ENCODE measurements around the gene ZNRF4.
A peak's percentile ranks its signal among the peaks of the same experiment; 100 is the strongest.
"Not testable (repeated sequence)": the region's sequence is repeated elsewhere in the genome, so short reads cannot be mapped to it uniquely, and the experiment has no call there.

Gene ZNRF4

DNA sequence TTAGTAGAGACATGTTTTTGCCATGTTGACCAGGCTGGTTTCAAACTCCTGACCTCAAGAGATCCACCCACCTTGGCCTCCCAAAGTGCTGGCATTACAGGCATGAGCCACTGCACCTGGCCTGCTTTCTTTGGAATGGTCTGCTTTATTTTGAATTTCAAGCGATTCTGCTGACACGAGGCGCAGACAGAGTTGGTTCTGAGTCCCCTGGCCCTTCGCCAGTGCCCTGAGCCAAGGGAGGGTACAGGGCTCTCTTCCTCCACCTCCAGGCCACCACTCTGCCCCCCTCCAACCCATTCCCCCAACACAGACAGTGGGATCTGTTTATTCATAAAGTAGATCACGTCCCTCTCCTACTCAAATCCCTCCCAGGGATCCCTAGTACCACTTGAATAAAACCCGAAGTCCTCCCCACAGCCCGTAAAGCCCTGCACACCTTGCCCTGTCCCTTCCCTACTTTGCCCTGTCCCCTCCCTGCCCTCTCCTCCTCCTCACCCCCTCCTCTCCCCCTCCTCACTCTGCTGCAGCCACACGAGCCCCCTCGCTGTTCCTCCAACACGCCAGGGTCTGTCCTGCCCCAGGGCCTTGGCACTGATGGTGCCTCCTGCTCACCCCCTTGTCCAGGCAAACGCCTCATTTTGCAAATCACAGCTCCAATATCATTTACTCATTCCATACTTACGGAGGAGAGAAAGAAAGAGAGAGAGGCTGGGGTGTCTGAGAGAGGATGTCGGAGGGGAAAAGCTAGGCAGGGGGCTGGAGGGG is 22.4 kb downstream of the ZNRF4 start:
- DNase-seq = no peak

- DNase-seq = no peak
Measured at GRCh38 chr19:5478241-5478924, 23.2 kb downstream of the ZNRF4 start.

- no peak for DNase-seq
Measured at GRCh38 chr19:5478925-5479588, 23.8 kb downstream of the ZNRF4 start.

DNA sequence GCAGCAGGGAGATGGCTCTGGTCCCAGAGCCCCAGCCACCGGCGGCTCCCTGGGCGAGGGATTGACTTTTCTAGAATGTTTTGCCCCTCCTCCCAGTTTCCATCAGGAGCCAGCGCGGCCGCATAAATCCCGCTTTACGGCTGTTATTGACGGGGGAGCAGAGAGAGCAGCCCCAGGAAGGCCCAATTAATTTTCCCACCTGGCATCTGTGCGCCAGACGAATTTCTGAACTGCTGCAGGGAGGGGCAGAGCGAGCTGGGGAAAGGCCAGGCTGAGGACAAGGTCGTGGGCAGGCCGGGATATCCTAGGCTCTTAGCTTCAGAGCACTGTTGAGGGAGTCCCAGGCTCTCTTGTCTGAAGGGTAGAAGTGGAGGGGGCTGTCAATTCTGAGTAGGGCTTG is 24.7 kb downstream of the ZNRF4 start:
- no peak for DNase-seq

DNA sequence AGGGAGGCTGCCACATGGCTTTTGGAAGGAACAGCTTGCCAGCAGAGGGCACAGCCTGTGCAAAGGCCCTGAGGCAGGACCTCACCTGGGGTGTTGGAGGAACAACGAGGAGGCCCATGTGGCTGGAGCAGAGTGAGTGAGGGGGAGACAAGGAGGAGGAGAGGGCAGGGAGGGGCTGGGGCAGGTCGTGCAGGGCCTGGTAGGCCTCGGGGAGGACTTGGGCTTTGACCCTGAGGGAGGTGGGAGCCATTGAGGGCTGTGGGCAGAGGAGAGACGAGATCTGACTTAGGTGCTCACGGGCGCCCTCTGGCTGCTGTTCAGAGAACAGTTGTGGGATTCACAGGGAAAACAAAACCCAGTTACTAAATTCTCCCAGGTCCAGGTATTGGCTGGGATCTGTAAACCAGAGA is 25.2 kb downstream of the ZNRF4 start:
- peak in 1 of 4 experiments; percentile 20 for DNase-seq

- no peak for DNase-seq
Measured at GRCh38 chr19:5481957-5482356, 26.7 kb downstream of the ZNRF4 start.

- DNase-seq = no peak
Measured at GRCh38 chr19:5484398-5485285, 29.4 kb downstream of the ZNRF4 start.

DNA sequence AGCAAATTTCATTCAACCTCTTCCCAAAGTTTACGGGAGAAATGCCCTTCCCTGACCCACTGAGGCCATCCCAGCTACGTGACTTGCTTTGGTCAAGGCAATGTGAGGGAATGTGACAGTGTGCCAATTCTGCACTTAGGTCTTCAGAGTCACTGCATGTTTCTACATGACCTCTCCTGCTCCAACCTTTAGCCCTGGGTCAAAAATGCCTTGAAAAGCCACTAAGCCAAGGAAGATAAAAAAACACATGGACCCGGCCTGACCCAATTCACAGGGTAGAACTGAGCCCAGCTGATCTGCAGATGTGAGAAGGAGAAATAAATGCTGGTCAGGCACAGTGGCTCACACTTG is 30.0 kb downstream of the ZNRF4 start:
- no peak for DNase-seq

DNA sequence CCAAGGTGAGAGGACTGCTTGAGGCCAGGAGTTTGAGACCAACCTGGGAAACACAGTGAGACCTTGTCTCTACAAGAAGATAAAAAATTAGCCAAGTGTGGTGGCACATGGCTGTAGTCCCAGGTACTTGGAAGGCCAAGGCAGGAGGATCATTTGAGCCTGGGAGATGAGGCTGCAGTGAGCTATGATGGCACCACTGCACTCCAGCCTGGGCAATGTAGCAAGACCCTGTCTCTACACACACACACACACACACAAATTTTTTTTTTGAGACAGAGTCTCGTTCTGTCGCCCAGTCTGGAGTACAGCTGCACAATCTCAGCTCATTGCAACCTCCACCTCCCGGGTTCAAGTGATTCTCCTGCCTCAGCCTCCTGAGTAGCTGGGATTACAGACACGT is 30.4 kb downstream of the ZNRF4 start:
- DNase-seq = not testable (repeated sequence)

- DNase-seq = no peak
Measured at GRCh38 chr19:5487222-5487621, 32.0 kb downstream of the ZNRF4 start.

DNA sequence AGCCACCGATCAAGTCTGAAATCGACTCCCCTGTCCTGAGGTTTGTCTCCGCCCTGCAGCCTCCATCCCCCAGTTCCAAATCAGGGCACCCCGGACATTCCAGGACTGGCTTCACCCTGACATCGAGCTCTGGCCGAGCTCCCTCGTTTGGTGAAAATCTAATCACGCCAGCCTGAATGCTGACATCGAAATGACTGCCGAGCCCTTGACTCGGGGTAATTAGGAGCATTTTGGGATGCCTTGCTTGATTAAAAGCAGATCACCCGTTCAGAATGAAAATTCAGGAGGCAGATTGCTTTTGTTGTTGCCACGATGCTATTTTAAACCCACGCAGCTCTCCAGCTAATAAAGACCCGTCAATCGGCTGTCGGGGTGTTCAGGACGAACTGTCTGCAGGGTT is 34.3 kb downstream of the ZNRF4 start:
- no peak for DNase-seq

DNA sequence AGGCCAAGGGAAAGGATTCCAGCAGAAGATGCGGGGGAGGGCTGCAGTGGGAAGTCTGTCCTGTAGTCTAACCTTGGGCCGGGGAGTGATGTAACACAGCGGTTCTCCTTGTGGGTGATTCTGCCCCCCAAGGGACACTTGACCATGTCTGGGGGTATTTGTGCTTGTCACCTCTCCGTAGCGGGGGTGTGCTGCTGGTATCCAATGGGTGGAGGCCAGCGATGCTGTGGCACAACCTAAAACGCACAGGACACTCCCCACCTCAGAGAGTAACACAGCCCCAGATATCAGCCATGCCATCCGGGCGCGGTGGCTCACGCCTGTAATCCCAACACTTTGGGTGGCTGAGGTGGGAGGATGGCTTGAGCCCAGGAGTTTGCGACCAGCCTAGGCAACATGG is 36.3 kb downstream of the ZNRF4 start:
- DNase-seq = no peak

DNA sequence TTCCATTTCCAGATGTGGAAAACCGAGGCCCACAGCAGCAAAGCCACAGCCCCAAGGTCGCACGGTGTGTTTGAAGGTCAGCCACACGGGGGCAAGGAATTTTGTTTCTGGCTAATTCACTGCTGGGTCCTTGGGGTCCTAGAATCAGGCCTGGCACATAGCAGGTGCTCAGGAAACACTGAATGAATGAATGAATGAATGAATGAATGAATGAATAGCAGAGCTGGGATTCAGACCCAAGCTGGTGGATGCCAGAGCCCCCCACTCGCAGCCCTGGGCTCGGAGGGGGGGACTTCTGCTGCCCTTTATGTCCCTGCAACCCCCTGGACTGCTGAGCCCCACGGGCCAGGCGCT is 37.0 kb downstream of the ZNRF4 start:
- DNase-seq = no peak

GRCh38 chr19:5492635-5493409 is 37.6 kb downstream of the ZNRF4 start:
- no peak for DNase-seq

- no peak for DNase-seq
Measured at GRCh38 chr19:5494773-5495172, 39.6 kb downstream of the ZNRF4 start.

- DNase-seq = no peak
Measured at GRCh38 chr19:5495792-5496191, 40.6 kb downstream of the ZNRF4 start.

GRCh38 chr19:5497297-5497696 is 42.1 kb downstream of the ZNRF4 start:
- no peak for DNase-seq

- no peak for DNase-seq
Measured at GRCh38 chr19:5498830-5499550, 43.8 kb downstream of the ZNRF4 start.

GRCh38 chr19:5501907-5502306 is 46.7 kb downstream of the ZNRF4 start:
- DNase-seq = no peak

GRCh38 chr19:5503598-5503997 is 48.4 kb downstream of the ZNRF4 start:
- DNase-seq = no peak

DNA sequence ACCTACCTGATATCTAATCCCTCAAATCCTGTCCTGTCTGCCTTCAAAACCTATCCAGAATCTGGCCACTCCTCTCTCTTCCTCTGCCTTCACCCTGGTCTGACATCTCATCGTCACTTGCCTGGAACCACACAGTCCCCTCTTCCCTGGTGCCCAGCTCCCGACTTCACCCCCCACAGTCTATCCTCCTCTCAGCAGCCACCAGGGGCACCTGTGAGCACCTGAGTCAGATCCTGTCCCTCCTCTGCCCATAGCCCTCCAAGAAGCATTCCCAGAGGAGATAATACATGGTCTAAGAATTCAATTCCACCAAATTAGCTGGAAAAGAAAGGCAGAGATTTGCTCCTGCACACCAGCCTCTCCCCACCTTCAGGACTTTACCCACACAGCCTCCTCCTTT is 48.9 kb downstream of the ZNRF4 start:
- no peak for DNase-seq

Data from activated CD4-positive, CD25-positive, alpha-beta regulatory T cell (primary cell).